HL-60/S4 (cell line): ENCODE data around the gene ZCCHC3.

Experiments
- in situ Hi-C: fragments of 300-500 bp; cut with MboI; formaldehyde crosslinking; loops from 2 replicates; pipeline ENCODE4 v1.14.3; 2022; ENCODE audit warnings: low sequenced_read_pairs

Gene ZCCHC3

DNA sequence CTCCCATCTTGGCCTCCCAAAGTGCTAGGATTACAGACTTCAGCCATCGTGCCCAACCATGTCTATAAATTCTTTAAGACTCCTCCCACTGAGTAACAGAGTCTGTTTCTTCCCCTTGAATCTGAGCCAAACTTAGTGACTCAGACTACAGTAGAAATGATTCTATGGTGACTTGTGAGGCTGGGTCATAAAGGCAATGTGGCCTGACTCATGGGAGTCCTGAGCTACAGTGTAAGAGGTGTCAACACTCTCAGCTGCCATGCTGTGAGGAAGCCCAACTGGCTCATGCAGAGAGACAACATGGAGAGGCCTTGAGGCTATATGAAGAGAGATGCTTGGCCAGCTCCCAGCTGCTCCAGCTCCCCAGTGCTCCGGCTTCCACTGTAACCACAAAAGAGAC lies 44.3 kb downstream of the ZCCHC3 start:
- in situ Hi-C loops = no loop called here

DNA sequence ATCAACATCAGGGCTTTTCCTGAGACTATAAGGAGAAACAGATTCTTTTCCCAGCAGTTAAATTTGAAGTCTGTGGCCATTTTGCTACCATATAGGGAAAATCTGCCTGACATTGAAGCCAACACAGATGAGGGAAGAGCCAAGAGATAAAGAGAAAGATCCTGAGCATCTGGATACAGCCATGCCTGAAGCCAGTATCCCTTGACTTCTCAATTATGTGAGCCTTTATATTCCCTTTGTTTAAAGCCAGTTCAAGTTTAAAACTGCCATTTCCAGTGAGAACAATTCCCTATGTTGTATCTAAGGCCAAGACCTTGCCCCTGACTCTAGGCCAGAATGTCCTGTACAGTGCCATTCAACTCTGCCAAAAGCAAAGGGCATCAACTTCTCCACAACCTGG lies 45.7 kb downstream of the ZCCHC3 start:
- in situ Hi-C loops = no loop called here

DNA sequence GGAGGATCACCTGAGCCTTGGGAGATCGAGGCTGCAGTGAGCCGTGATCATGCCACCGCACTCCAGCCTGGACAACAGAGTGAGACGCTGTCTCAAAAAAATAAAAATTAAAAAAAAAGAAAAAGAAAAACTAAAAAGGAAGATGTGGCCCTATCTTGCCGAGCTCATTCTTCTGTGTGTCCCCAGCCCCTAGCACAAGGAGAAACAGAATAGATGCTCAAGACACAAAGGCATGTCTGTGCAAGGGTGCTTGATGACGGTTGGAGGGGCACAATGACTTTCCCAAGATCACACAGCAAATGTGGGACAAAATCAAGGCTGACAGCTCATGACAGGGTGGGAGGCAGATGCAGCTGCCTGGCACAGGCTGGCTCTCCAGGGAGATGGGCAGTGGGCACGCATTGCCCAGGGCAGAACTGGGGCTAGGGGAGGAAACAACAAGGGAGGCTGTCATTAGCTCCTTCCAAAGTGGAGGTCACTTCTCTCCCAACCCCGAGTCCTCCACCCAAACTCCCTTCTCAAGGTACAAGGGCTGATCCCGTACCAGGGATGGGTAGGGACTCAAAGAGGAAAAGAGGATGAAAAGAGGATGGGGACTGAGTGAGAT lies 48.8 kb downstream of the ZCCHC3 start:
- in situ Hi-C loops = no loop called here

DNA sequence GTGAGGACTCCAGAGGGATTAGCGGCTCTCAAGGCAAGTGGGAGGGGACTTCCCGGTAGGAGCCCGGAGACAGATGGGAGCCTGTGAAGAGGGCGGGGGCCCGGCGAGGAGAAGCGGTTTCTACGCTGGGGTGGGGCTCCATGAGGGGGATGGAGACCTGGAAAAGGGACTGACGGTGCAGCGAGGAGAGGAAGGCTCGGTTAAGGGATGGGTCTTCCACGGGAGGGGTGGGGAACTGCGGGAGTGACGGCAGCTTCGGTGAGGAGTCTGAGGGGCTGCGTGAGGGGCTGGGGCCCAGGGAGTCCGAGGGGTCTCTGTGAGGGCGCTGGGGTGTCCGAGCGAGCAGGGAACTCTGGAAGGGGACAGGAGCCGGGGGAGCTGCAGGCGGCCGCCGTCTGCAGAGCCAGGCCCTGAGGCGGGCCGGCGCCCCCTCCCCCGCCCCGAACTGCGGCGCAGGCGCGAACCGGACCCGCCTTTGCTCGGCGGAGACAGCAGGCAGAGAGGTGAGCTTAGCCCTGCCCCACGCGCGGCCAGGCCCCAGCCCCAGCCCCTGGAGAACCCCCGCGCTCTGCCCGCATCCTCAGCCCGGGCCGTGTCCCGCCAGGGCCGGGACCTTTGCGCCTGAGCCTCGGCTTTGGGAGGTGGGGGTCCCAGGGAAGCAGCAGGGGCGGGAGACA lies 49.4 kb downstream of the ZCCHC3 start, which contains the start of gene NRSN2:
TSS of gene NRSN2 (plus strand) at position 472 of the 677 bp plus-strand sequence. CDS start 2,533 bp downstream, outside the sequence.
- in situ Hi-C loops = no loop called here

DNA sequence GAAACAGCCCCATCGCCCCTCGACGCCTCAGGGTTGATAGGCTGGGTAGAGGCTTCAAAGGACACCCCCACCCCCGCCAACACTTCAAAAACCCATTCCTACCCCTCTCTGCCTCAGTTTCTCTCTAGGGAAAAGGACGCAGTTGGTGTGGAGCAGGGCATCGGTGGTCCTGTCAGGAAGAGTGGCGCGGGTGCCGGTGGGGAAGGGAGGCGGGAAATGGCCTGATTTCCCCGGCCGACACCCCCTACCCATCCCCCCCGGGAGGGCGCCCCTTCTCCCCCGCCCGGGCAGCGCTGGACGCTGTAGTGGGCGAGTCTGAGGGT lies 49.9 kb downstream of the ZCCHC3 start:
- in situ Hi-C loops = no loop called here

DNA sequence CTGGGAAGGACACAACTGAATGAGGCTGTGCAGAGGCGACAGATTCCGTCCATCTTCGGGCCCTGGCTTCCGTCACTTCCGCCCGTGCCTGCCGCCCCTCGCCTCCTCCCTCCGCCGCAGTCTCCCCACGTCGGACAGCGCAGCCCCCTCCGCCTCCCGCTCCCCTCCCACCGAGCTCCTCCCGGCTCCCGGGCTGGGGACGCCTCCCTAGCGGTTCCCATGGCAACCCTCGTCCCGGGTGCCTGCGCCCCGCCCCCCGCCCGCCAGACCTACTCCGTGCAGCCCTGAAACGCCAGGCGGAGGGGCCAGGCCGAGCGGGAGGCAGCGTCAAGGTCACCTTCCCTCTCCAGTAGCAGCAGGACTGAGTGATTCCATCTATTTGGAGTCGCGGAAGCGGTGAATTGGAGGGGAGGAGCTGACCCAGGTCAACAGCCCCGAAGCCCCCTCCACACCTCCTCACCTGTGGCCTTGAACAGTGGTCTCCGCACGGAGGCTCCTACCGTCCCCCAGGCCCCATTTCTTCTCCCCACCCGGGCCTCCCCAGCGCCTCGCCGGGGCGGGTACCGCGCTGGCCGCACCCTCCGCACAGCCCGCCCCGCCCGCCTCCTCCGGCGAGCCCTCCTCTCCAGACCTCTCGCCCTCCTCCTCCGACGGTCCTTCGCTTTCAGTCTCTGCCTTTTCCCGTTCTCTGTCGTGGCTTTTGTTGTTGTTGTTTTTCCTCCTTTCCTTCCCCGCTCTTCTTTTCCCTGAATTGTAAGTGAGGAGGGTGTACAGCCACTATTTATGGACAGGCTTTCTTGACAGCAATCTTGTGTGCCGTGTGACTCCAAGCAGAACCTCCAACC lies 50.5 kb downstream of the ZCCHC3 start:
- in situ Hi-C loops = no loop called here

DNA sequence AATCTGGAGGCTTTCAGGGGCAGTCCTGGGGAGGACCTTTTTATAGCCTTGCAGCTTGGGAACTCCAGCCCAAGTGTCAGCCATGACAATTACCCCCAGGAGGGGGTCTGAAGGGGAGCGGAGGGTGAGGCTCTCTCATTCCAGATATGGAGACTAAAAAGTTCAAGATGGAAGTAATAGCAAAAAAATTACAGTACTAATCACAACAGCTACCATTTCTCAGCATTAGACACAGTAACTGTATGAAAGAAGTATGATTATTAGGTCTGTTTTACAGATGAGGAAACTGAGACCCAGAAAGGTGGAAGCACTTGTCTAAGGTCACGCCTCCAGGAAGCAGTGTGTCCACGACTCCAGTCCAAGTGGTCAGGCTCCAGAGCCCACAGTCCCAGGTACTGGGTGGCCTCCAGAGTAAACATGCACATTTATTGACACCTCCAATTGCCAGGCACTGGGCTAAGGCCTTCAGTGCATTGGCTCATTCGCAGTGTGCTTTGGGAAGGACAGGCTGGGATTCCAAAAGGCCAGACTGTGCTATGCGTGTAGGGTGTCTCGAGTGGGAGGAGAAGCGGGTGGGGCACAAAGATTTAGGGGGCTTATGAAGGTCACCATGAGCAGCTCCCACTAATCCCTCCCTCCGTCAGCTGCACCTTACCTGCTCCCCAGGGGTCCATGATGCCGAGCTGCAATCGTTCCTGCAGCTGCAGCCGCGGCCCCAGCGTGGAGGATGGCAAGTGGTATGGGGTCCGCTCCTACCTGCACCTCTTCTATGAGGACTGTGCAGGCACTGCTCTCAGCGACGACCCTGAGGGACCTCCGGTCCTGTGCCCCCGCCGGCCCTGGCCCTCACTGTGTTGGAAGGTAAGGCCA lies 51.8 kb downstream of the ZCCHC3 start:
- in situ Hi-C loops = no loop called here
